Hepatocyte (in vitro differentiated cells): ENCODE results near the gene GADD45G. TPM values are rescaled to one million over a fixed set of nuclear protein-coding genes. Genes with fewer than 3 reads are reported as not detected.

ENCODE experiments used
- DNase-seq: peaks from one replicate; pipeline ENCODE4 v3.0.0-alpha.2; 2016; ENCODE audit warnings: low spot score
- H2AFZ ChIP-seq: fragments of 200-600 bp; sonication (generic); 2 replicates; pipeline ENCODE4 v1.6.0; 2016; ENCODE audit warnings: antibody characterized with exemption, mild to moderate bottlenecking
- H3K27ac ChIP-seq: fragments of 200-600 bp; sonication (generic); 2 replicates; pipeline ENCODE4 v1.5.1; 2016; ENCODE audit warnings: mild to moderate bottlenecking
- H3K27me3 ChIP-seq: fragments of 200-600 bp; sonication (generic); 2 replicates; pipeline ENCODE4 v1.6.1; 2016
- H3K36me3 ChIP-seq: fragments of 200-600 bp; sonication (generic); replicated peaks from 2 replicates; pipeline ENCODE4 v1.5.1; 2016; ENCODE audit warnings: low read depth; ENCODE audit not compliant: insufficient read depth
- H3K4me1 ChIP-seq: fragments of 200-600 bp; sonication (generic); 2 replicates; pipeline ENCODE4 v1.5.1; 2016; ENCODE audit warnings: mild to moderate bottlenecking, moderate library complexity; ENCODE audit not compliant: insufficient read depth
- H3K4me2 ChIP-seq: fragments of 200-600 bp; sonication (generic); 2 replicates; pipeline ENCODE4 v1.6.0; 2016
- H3K4me3 ChIP-seq: fragments of 200-600 bp; sonication (generic); 2 replicates; pipeline ENCODE4 v1.5.1; 2016; ENCODE audit warnings: mild to moderate bottlenecking
- H3K79me2 ChIP-seq: fragments of 200-600 bp; sonication (generic); 2 replicates; pipeline ENCODE4 v1.6.0; 2017; ENCODE audit warnings: mild to moderate bottlenecking
- H3K9me2 ChIP-seq: fragments of 200-600 bp; sonication (generic); replicated peaks from 2 replicates; pipeline ENCODE4 v1.6.0; 2017; ENCODE audit warnings: mild to moderate bottlenecking; ENCODE audit not compliant: insufficient read depth
- H3K9me3 ChIP-seq: fragments of 200-600 bp; sonication (generic); 2 replicates; pipeline ENCODE4 v1.5.1; 2016; ENCODE audit warnings: low read depth, mild to moderate bottlenecking
- H4K20me1 ChIP-seq: fragments of 200-600 bp; sonication (generic); 2 replicates; pipeline ENCODE4 v1.6.0; 2016; ENCODE audit warnings: mild to moderate bottlenecking; ENCODE audit not compliant: insufficient read depth, poor library complexity, severe bottlenecking
- CTCF ChIP-seq: fragments of 200-600 bp; sonication (generic); IDR thresholded peaks from 2 replicates; pipeline ENCODE4 v1.5.1; 2016; ENCODE audit warnings: antibody characterized with exemption, mild to moderate bottlenecking; ENCODE audit not compliant: poor library complexity
- EZH2 ChIP-seq: fragments of 200-600 bp; sonication (generic); IDR thresholded peaks from 2 replicates; pipeline ENCODE4 v1.6.1; 2016; ENCODE audit warnings: antibody characterized with exemption, mild to moderate bottlenecking, borderline replicate concordance
- EZH2phosphoT487 ChIP-seq: fragments of 200-600 bp; sonication (generic); IDR thresholded peaks from one replicate; pipeline ENCODE4 v1.6.1; 2018; ENCODE audit warnings: antibody characterized with exemption, mild to moderate bottlenecking, low read depth, moderate library complexity; ENCODE audit not compliant: unreplicated experiment, severe bottlenecking
- WGBS: methylation state at CpG from one replicate; pipeline ENCODE4 v1.1.6; 2016; ENCODE audit warnings: low lambda C conversion rate; ENCODE audit errors: missing lambda C conversion rate; 5-methylcytosine and 5-hydroxymethylcytosine counted together
- polyA plus RNA-seq: library from polyadenylated mRNA; unstranded; fragments of >200 nt; fragmentation: Nextera tagmentation; extraction: Ambion mirVana; gene quantifications from 2 replicates; pipeline ENCODE4 v1.2.1, GENCODE V29; 2016
- total RNA-seq: library from RNA; depleted of rRNA; stranded (reverse); fragments of >200 nt; gene quantifications from 2 replicates; pipeline ENCODE4 v1.2.3, GENCODE V29; 2014

GADD45G gene
- total and polyA plus RNA-seq, 2 experiments from 2014 or later: 15.7 to 45.1 TPM

GRCh38 chr9:89595646-89596045, 9.2 kb upstream of the GADD45G start:
- Histone ChIP-seq H3K27me3 (no peaks in the 10 kb centered on the region), H3K9me2 (no peaks in the 10 kb centered on the region), H2AFZ (no peak overlapping the region), H3K4me3 (no peak overlapping the region), H3K79me2 (no peaks in the 10 kb centered on the region), H3K4me2 (no peak overlapping the region), H4K20me1 (no peaks in the 10 kb centered on the region), H3K9me3 (no peaks in the 10 kb centered on the region), H3K27ac (no peak overlapping the region), H3K4me1 (no peaks in the 10 kb centered on the region), H3K36me3 (no peaks in the 10 kb centered on the region)
- DNase-seq: no peak
- TF ChIP-seq EZH2phosphoT487 (no peak), EZH2 (no peak), CTCF (no peak)
- WGBS: 76% methylated on average over 3 of the region's 3 CpGs

DNA sequence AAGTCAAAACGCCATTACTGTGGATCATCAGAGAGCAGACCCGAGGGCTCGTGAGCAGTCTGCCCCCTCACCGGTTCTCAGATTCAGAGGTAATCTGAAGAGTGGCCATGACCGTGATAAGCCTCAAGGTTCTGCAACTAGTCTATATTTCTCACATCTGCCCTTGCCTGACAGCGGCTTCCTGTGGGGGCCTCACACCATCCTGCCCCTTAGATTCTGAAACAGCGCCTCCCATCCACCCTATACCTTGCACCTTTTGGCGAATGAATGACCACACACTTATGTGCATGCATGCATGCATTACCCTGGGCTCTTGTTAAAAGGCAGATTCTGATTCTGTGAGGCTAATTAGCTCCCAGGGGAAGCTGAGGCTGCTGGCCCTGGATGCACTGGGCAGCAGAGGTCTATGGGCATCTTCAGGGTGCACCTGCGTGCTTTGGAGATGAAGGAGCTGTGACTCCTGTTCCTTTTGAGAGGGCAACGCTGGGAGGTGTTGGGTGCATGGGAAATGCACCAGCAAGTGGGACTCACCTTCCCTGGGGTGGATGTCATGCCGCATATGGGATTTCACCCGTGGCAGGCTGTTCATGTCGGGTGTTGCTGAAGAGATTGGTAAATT, 7.8 kb upstream of the GADD45G start:
- WGBS: 84% methylated on average over 13 of the region's 13 CpGs
- no peak overlapping the region for H3K27ac ChIP-seq
- no peak overlapping the region for H3K4me2 ChIP-seq
- no peaks in the 10 kb centered on the region for H3K79me2 ChIP-seq
- no peaks in the 10 kb centered on the region for H3K36me3 ChIP-seq
- no peaks in the 10 kb centered on the region for H4K20me1 ChIP-seq
- H3K4me1 ChIP-seq: no peaks in the 10 kb centered on the region
- H3K9me2 ChIP-seq: no peaks in the 10 kb centered on the region
- TF ChIP-seq EZH2phosphoT487 (no peak), EZH2 (no peak), CTCF (no peak)
- H3K4me3 ChIP-seq: no peak overlapping the region
- H2AFZ ChIP-seq: no peak overlapping the region
- no peak for DNase-seq
- H3K9me3 ChIP-seq: no peaks in the 10 kb centered on the region
- no peaks in the 10 kb centered on the region for H3K27me3 ChIP-seq

- H3K36me3 ChIP-seq: no peaks in the 10 kb centered on the region
- H3K9me3 ChIP-seq: no peaks in the 10 kb centered on the region
- H3K79me2 ChIP-seq: no peaks in the 10 kb centered on the region
- H3K9me2 ChIP-seq: no peaks in the 10 kb centered on the region
- H3K27me3 ChIP-seq: no peaks in the 10 kb centered on the region
- no peak overlapping the region for H3K4me2 ChIP-seq
- DNase-seq: peak; percentile 78
- no peak overlapping the region for H3K27ac ChIP-seq
- H3K4me3 ChIP-seq: no peak overlapping the region
- 56% methylated on average over 7 of the region's 7 CpGs for WGBS
- TF ChIP-seq EZH2phosphoT487: no peak
- TF ChIP-seq CTCF: peak; percentile 85
- no peak overlapping the region for H2AFZ ChIP-seq
- no peaks in the 10 kb centered on the region for H3K4me1 ChIP-seq
- H4K20me1 ChIP-seq: no peaks in the 10 kb centered on the region
Observed at GRCh38 chr9:89597711-89598362, 7.0 kb upstream of the GADD45G start.
